HepG2 (cell line): Measurements from ENCODE around the gene TAS2R19. TPM values are rescaled to one million over a fixed set of nuclear protein-coding genes. Genes with fewer than 3 reads are reported as not detected.

Source experiments
- ATAC-seq: fragments of 200-7000 bp; cut with Tn5 transposase; 3 replicates; pipeline ENCODE4 v1.9.1; 2020; ENCODE audit warnings: mild to moderate bottlenecking, moderate library complexity
- BruUV-seq: library from RNA; stranded (reverse); fragments of 400-500 nt; replicated peaks from 2 replicates; lab custom pipeline; 2021; lab: Mats Ljungman, UMichigan
- CTCF ChIA-PET: fragments of 300-600 bp; formaldehyde crosslinking; extraction: SDS; loops from one replicate; lab custom pipeline; 2021; ENCODE audit warnings: low total read pairs, inconsistent platforms, low intra/inter-chr PET ratio; lab: Yijun Ruan, JAX
- POLR2A ChIA-PET: fragments of 350-600 bp; sonication (Branson Sonifier 250); formaldehyde crosslinking; loops from one replicate; lab custom pipeline; 2020; ENCODE audit warnings: antibody characterized with exemption, inconsistent platforms; lab: Yijun Ruan, JAX
- DNase-seq: peaks from one replicate; pipeline ENCODE4 v3.0.0-alpha.2; 2015; ENCODE audit warnings: low spot score
- FAIRE-seq: peaks from 3 replicates; lab custom pipeline; 2011; peaks lifted over from hg19 to GRCh38; lab: Jason Lieb, UNC
- H2AFZ ChIP-seq: one replicate; pipeline ENCODE4 v1.6.1; 2011; ENCODE audit warnings: low read length, inconsistent platforms
- H3K27ac ChIP-seq: fragments of 300-600 bp; 3 replicates; pipeline ENCODE4 v1.8.0; 2011; ENCODE audit warnings: mixed run types, mild to moderate bottlenecking, mixed read lengths, low read length, inconsistent platforms; ENCODE audit not compliant: insufficient read depth; ENCODE audit errors: extremely low read length
- H3K27me3 ChIP-seq, 2 experiments: fragments of 200-600 bp in 1 of 2; 2 replicates in 1 of 2; 3 replicates in 1 of 2; pipeline versions ENCODE4 v1.6.0 to v1.8.0; 2011; ENCODE audit warnings: low read length in 2 of 2, mild to moderate bottlenecking in 2 of 2, moderate library complexity in 2 of 2, inconsistent platforms in 1 of 2; ENCODE audit not compliant: insufficient read depth in 2 of 2, control insufficient read depth in 1 of 2
- H3K36me3 ChIP-seq, 2 experiments: fragments of 200-600 bp in 1 of 2; replicated peaks in 1 of 2; 2 replicates in 1 of 2; 3 replicates in 1 of 2; pipeline versions ENCODE4 v1.5.1 to v1.8.0; 2011; ENCODE audit warnings: low read length in 2 of 2, inconsistent platforms in 1 of 2; ENCODE audit not compliant: insufficient read depth in 2 of 2, control insufficient read depth in 1 of 2
- H3K4me1 ChIP-seq: 2 replicates; pipeline ENCODE4 v1.5.1; 2012; ENCODE audit warnings: low read length, inconsistent platforms; ENCODE audit not compliant: insufficient read depth
- H3K4me2 ChIP-seq: 2 replicates; pipeline ENCODE4 v1.6.0; 2011; ENCODE audit warnings: low read depth, low read length, inconsistent platforms
- H3K4me3 ChIP-seq, 3 experiments: fragments of 200-600 bp in 1 of 3; sonication (generic), shearing (Covaris generic) in 1 of 3; replicated peaks in 1 of 3; 2 replicates each; pipeline ENCODE4 v1.5.1; 2011 to 2016; ENCODE audit warnings: low read length in 3 of 3, inconsistent platforms in 2 of 3, low read depth in 2 of 3, mild to moderate bottlenecking in 2 of 3, control low read depth in 1 of 3, mixed read lengths in 1 of 3; ENCODE audit not compliant: insufficient read depth in 1 of 3
- H3K79me2 ChIP-seq: one replicate; pipeline ENCODE4 v1.6.1; 2011; ENCODE audit warnings: low read length, inconsistent platforms; ENCODE audit not compliant: insufficient read depth
- H3K9ac ChIP-seq: 2 replicates; pipeline ENCODE4 v1.6.0; 2011; ENCODE audit warnings: mild to moderate bottlenecking, low read depth, low read length, inconsistent platforms; ENCODE audit not compliant: insufficient read depth
- H3K9me3 ChIP-seq: 2 replicates; pipeline ENCODE4 v1.5.1; 2012; ENCODE audit warnings: mild to moderate bottlenecking, low read length
- H4K20me1 ChIP-seq: 2 replicates; pipeline ENCODE4 v1.6.0; 2011; ENCODE audit warnings: inconsistent platforms, mild to moderate bottlenecking, low read length, moderate library complexity; ENCODE audit not compliant: insufficient read depth
- CENPT ChIP-seq: sonication (generic); formaldehyde crosslinking; IDR thresholded peaks from 2 replicates; pipeline ENCODE4 v1.8.0; 2022; ENCODE audit warnings: low read depth, mild to moderate bottlenecking, moderate library complexity, missing genetic modification reagents
- CHD4 ChIP-seq: fragments of 200-600 bp; sonication (generic); IDR thresholded peaks from 2 replicates; pipeline ENCODE4 v1.7.0; 2017; ENCODE audit warnings: mild to moderate bottlenecking, low read length, borderline replicate concordance
- DPF2 ChIP-seq: sonication (generic); formaldehyde crosslinking; IDR thresholded peaks from 2 replicates; pipeline ENCODE4 v1.4.0; 2020; ENCODE audit warnings: mild to moderate bottlenecking, low read depth, missing genetic modification reagents, borderline replicate concordance
- HNF4G ChIP-seq, 2 experiments: sonication (generic) in 1 of 2; formaldehyde crosslinking in 1 of 2; IDR thresholded peaks; 2 replicates each; pipeline versions ENCODE4 v1.4.0 to v1.6.1; 2011 to 2020; ENCODE audit warnings: borderline replicate concordance in 2 of 2, low read depth in 2 of 2, mild to moderate bottlenecking in 2 of 2, low read length in 1 of 2, missing genetic modification reagents in 1 of 2, moderate library complexity in 1 of 2
- NR3C1 ChIP-seq: sonication (generic); formaldehyde crosslinking; IDR thresholded peaks from 2 replicates; pipeline ENCODE4 v1.4.0; 2020; ENCODE audit warnings: missing genetic modification reagents
- PLSCR1 ChIP-seq: sonication (generic); formaldehyde crosslinking; IDR thresholded peaks from 2 replicates; pipeline ENCODE4 v1.5.0; 2020; ENCODE audit warnings: missing genetic modification reagents, mild to moderate bottlenecking, borderline replicate concordance
- POLR2A ChIP-seq, 2 experiments: IDR thresholded peaks; 2 replicates each; pipeline ENCODE4 v1.6.1; 2011; ENCODE audit warnings: low read depth in 2 of 2, low read length in 2 of 2, mild to moderate bottlenecking in 1 of 2, moderate library complexity in 1 of 2; ENCODE audit not compliant: insufficient read depth in 1 of 2
- SP5 ChIP-seq: IDR thresholded peaks from 2 replicates; pipeline ENCODE4 v1.6.1; 2016; ENCODE audit warnings: low read depth, borderline replicate concordance
- TBL1XR1 ChIP-seq: fragments of 150-350 bp; IDR thresholded peaks from 2 replicates; pipeline ENCODE4 v1.6.1; 2014; ENCODE audit warnings: borderline replicate concordance, low read length; ENCODE audit not compliant: partially characterized antibody
- TP53 ChIP-seq: sonication (generic); formaldehyde crosslinking; conservative IDR thresholded peaks from 2 replicates; pipeline ENCODE4 v1.4.0; 2020; ENCODE audit warnings: missing genetic modification reagents
- YEATS2 ChIP-seq: sonication (generic); formaldehyde crosslinking; IDR thresholded peaks from 2 replicates; pipeline ENCODE4 v1.4.0; 2020; ENCODE audit warnings: missing genetic modification reagents, borderline replicate concordance
- ZNF12 ChIP-seq: sonication (generic); formaldehyde crosslinking; IDR thresholded peaks from 2 replicates; pipeline ENCODE4 v1.5.0; 2020; ENCODE audit warnings: missing genetic modification reagents
- ZNF17 ChIP-seq: sonication (generic); formaldehyde crosslinking; IDR thresholded peaks from 2 replicates; pipeline ENCODE4 v1.5.0; 2020; ENCODE audit warnings: mild to moderate bottlenecking, missing genetic modification reagents
- ZNF556 ChIP-seq: sonication (generic); formaldehyde crosslinking; IDR thresholded peaks from 2 replicates; pipeline ENCODE4 v1.4.0; 2020; ENCODE audit warnings: mild to moderate bottlenecking, missing genetic modification reagents, borderline replicate concordance
- ZNF646 ChIP-seq: sonication (generic); formaldehyde crosslinking; IDR thresholded peaks from 2 replicates; pipeline ENCODE4 v1.9.0; 2021; ENCODE audit warnings: mild to moderate bottlenecking, missing genetic modification reagents
- ZNF781 ChIP-seq: sonication (generic); formaldehyde crosslinking; IDR thresholded peaks from 2 replicates; pipeline ENCODE4 v1.5.1; 2020; ENCODE audit warnings: borderline replicate concordance, mild to moderate bottlenecking, missing genetic modification reagents; ENCODE audit errors: not compliant biosample characterization
- WGBS: methylation state at CpG from one replicate; pipeline ENCODE4 v1.1.6; 2017; ENCODE audit warnings: low lambda C conversion rate; 5-methylcytosine and 5-hydroxymethylcytosine counted together
- in situ Hi-C: cut with HindIII; loops from 2 replicates; pipeline ENCODE4 v1.10.0; 2017; ENCODE audit warnings: low pct_unique_long_range_greater_than_20kb; ENCODE audit not compliant: extremely low pct_ligation_motif_present
- intact Hi-C: fragments of 100-400 bp; cut with micrococcal nuclease; formaldehyde crosslinking; loops from one replicate; pipeline ENCODE4 v1.10.0; 2022; ENCODE audit not compliant: unreplicated experiment
- polyA plus RNA-seq, 8 experiments: library from polyadenylated mRNA; depleted of rRNA in 3 of 8; stranded (reverse) in 7 of 8; unstranded in 1 of 8; fragments of >200 nt; fragmentation: Illumina TruSeq in 4 of 8; extraction: Trizol in 4 of 8; gene quantifications; 2 replicates each; pipeline versions ENCODE4 v1.2.1 to v1.2.3, GENCODE V29; 2011 to 2016; ENCODE audit warnings: low read depth in 4 of 8, missing spikeins in 1 of 8, mixed read lengths in 1 of 8; ENCODE audit not compliant: insufficient read depth in 1 of 8
- total RNA-seq, 5 experiments: library from RNA; depleted of rRNA; stranded (reverse); fragments of >200 nt; fragmentation: Illumina TruSeq; extraction: Trizol; gene quantifications; 2 replicates each; pipeline ENCODE4 v1.2.3, GENCODE V29; 2016; ENCODE audit warnings: low read depth in 1 of 5

TAS2R19 gene
- total and polyA plus RNA-seq, 2 of the 13 experiments (the other 11 are each of a cell fraction or from before 2014, with no cell fraction given) = 0.62 to 5.3 TPM

GRCh38 chr12:10986812-10987211, 35.6 kb downstream of the TAS2R19 start, which contains the start of gene TAS2R50 (continued):
- TF ChIP-seq CHD4 (no peak), PLSCR1 (CRISPR knock-in tag) (no peak)
- TF ChIP-seq, all 625 proteins: peak for 0

GRCh38 chr12:10982244-10982643, 40.2 kb downstream of the TAS2R19 start:
- 97% methylated on average over 5 of the region's 5 CpGs for WGBS
- no peak overlapping the region for H3K4me3 ChIP-seq
- no peaks in the 10 kb centered on the region for H3K27me3 ChIP-seq
- no TSS peak for BruUV-seq
- intact Hi-C loops (no loop called here), in situ Hi-C loops (no loop called here)
- no peak overlapping the region for H3K27ac ChIP-seq
- POLR2A ChIA-PET = no interaction called here
- ATAC-seq (no peak), DNase-seq (no peak), FAIRE-seq (no peak)
- CTCF ChIA-PET = no interaction called here
- H2AFZ ChIP-seq = no peak overlapping the region
- H3K79me2 ChIP-seq = peaks cover under 1% of the 10 kb centered on the region
- no peaks in the 10 kb centered on the region for H3K36me3 ChIP-seq
- H3K4me1 ChIP-seq = no peaks in the 10 kb centered on the region
- H4K20me1 ChIP-seq = no peaks in the 10 kb centered on the region
- H3K9me3 ChIP-seq = no peaks in the 10 kb centered on the region
- H3K9ac ChIP-seq = no peak overlapping the region
- H3K4me2 ChIP-seq = no peak overlapping the region
- TF ChIP-seq ZNF17 (CRISPR knock-in tag) (no peak), ZNF12 (CRISPR knock-in tag) (no peak), HNF4G (IDR thresholded peaks at IDR 0.05; ENCODE audit: borderline replicate concordance, low read depth, low read length) (no peak), HNF4G (CRISPR knock-in tag; IDR thresholded peaks at IDR 0.05; ENCODE audit: borderline replicate concordance, low read depth) (no peak), TP53 (no peak), SP5 (CRISPR knock-in tag) (no peak), POLR2A (IDR thresholded peaks at IDR 0.05; ENCODE audit: insufficient read depth in 1 of 2, low read depth in 2 of 2, low read length in 2 of 2) (no peak), DPF2 (CRISPR knock-in tag) (no peak), ZNF556 (CRISPR knock-in tag) (no peak), ZNF646 (no peak), NR3C1 (CRISPR knock-in tag) (no peak), YEATS2 (CRISPR knock-in tag) (no peak), ZNF781 (CRISPR knock-in tag) (no peak), CENPT (CRISPR knock-in tag) (no peak), TBL1XR1 (no peak)
